B cell (primary cell): ENCODE data around the gene SNX24. TPM values are rescaled to one million over a fixed set of nuclear protein-coding genes. Genes with fewer than 3 reads are reported as not detected.
A peak's percentile ranks its signal among the peaks of the same experiment; 100 is the strongest.

Source experiments
- ATAC-seq: fragments of 200-7000 bp; cut with Tn5 transposase; one replicate; pipeline ENCODE4 v1.10.0; 2021; ENCODE audit warnings: low read depth, mild to moderate bottlenecking, moderate number of reproducible peaks, moderate library complexity
- CTCF ChIA-PET: fragments of 350-600 bp; sonication (Branson Sonifier 250); formaldehyde crosslinking; loops from one replicate; lab custom pipeline; 2021; ENCODE audit warnings: antibody characterized with exemption, inconsistent platforms; lab: Charles Lee
- POLR2A ChIA-PET: fragments of 350-600 bp; sonication (Branson Sonifier 250); formaldehyde crosslinking; loops from one replicate; lab custom pipeline; 2021; ENCODE audit warnings: antibody characterized with exemption; lab: Charles Lee
- DNase-seq: peaks from one replicate; pipeline ENCODE4 v3.0.0; 2013
- H2AFZ ChIP-seq: 2 replicates; pipeline ENCODE4 v1.6.1; 2012; ENCODE audit warnings: mild to moderate bottlenecking, low read depth, low read length; ENCODE audit not compliant: insufficient read depth, poor library complexity, severe bottlenecking
- H3K27ac ChIP-seq, 2 donors: 1 replicate in 1 of 2; 2 replicates in 1 of 2; pipeline ENCODE4 v1.5.1; 2012 to 2013; ENCODE audit warnings: low read length in 2 of 2, mild to moderate bottlenecking in 2 of 2, moderate library complexity in 1 of 2
- H3K27me3 ChIP-seq, 4 experiments: fragments of 200-600 bp in 1 of 4; sonication (generic) in 1 of 4; replicated peaks in 1 of 4; 1 replicate in 2 of 4; 2 replicates in 2 of 4; pipeline versions ENCODE4 v1.6.1 to v1.7.0; 2013 to 2016; ENCODE audit warnings: low read length in 3 of 4, mild to moderate bottlenecking in 2 of 4, mixed read lengths in 1 of 4, moderate library complexity in 1 of 4; ENCODE audit not compliant: insufficient read depth in 4 of 4, control insufficient read depth in 3 of 4; ENCODE audit errors: control extremely low read depth in 1 of 4
- H3K36me3 ChIP-seq, 2 experiments: replicated peaks in 1 of 2; 1 replicate in 1 of 2; 2 replicates in 1 of 2; pipeline versions ENCODE4 v1.6.1 to v1.7.1; 2013; ENCODE audit warnings: low read length in 1 of 2; ENCODE audit not compliant: insufficient read depth in 2 of 2, control insufficient read depth in 1 of 2; ENCODE audit errors: control extremely low read depth in 1 of 2, extremely low read depth in 1 of 2
- H3K4me1 ChIP-seq, 2 donors: fragments of 200-600 bp in 1 of 2; sonication (generic) in 1 of 2; 1 replicate in 1 of 2; 2 replicates in 1 of 2; pipeline versions ENCODE4 v1.5.1 to v1.6.1; 2013 to 2017; ENCODE audit warnings: low read length in 2 of 2; ENCODE audit not compliant: control insufficient read depth in 2 of 2, insufficient read depth in 2 of 2
- H3K4me2 ChIP-seq: replicated peaks from 2 replicates; pipeline ENCODE3; 2012; ENCODE audit warnings: mild to moderate bottlenecking, low read depth, low read length; ENCODE audit not compliant: poor library complexity, severe bottlenecking
- H3K4me3 ChIP-seq, 5 experiments: fragments of 200-600 bp in 1 of 5; sonication (generic) in 1 of 5; 1 replicate in 3 of 5; 2 replicates in 2 of 5; pipeline versions ENCODE4 v1.5.1 to v1.7.0; 2011 to 2016; ENCODE audit warnings: low read length in 4 of 5, mild to moderate bottlenecking in 4 of 5, low read depth in 2 of 5, control low read depth in 1 of 5, moderate library complexity in 1 of 5; ENCODE audit not compliant: insufficient read depth in 1 of 5; ENCODE audit errors: control extremely low read depth in 1 of 5, extremely low read depth in 1 of 5
- H3K79me2 ChIP-seq: fragments of 200-600 bp; sonication (generic); one replicate; pipeline ENCODE4 v1.6.0; 2016; ENCODE audit warnings: low read length; ENCODE audit not compliant: control insufficient read depth, insufficient read depth
- H3K9ac ChIP-seq: fragments of 200-600 bp; sonication (generic); 2 replicates; pipeline ENCODE4 v1.6.1; 2017; ENCODE audit warnings: mild to moderate bottlenecking, low read length, moderate library complexity
- H3K9me3 ChIP-seq, 3 donors: one replicate each; pipeline versions ENCODE4 v1.6.1 to v1.7.1; 2013; ENCODE audit warnings: low read length in 2 of 3; ENCODE audit not compliant: control insufficient read depth in 2 of 3, insufficient read depth in 1 of 3; ENCODE audit errors: control extremely low read depth in 1 of 3
- H4K20me1 ChIP-seq: 2 replicates; pipeline ENCODE4 v1.6.0; 2012; ENCODE audit warnings: mild to moderate bottlenecking, low read length; ENCODE audit not compliant: insufficient read depth, control insufficient read depth, poor library complexity, severe bottlenecking
- H3K27ac Mint-ChIP-seq: one replicate; pipeline ENCODE4 v1.8.0; 2021; ENCODE audit warnings: mixed read lengths
- H3K27me3 Mint-ChIP-seq: one replicate; pipeline ENCODE4 v1.8.0; 2021; ENCODE audit warnings: mixed read lengths
- H3K4me1 Mint-ChIP-seq: one replicate; pipeline ENCODE4 v1.8.0; 2021; ENCODE audit warnings: mixed read lengths
- H3K4me3 Mint-ChIP-seq: one replicate; pipeline ENCODE4 v1.8.0; 2021; ENCODE audit warnings: mixed read lengths
- H3K9me3 Mint-ChIP-seq: one replicate; pipeline ENCODE4 v1.8.0; 2022; ENCODE audit warnings: mixed read lengths; ENCODE audit not compliant: insufficient read depth
- EZH2 ChIP-seq: IDR thresholded peaks from 2 replicates; pipeline ENCODE4 v1.6.1; 2012; ENCODE audit warnings: borderline replicate concordance, low read depth, mild to moderate bottlenecking, moderate library complexity, low read length; ENCODE audit not compliant: insufficient read depth, poor library complexity, severe bottlenecking
- WGBS: methylation state at CpG from one replicate; pipeline ENCODE4 v1.1.5; 2013; ENCODE audit warnings: missing lambda C conversion rate; ENCODE audit not compliant: insufficient coverage; 5-methylcytosine and 5-hydroxymethylcytosine counted together
- intact Hi-C: fragments of 100-400 bp; cut with micrococcal nuclease; formaldehyde crosslinking; loops from one replicate; pipeline ENCODE4 v1.10.0; 2022
- polyA plus RNA-seq: library from polyadenylated mRNA; depleted of rRNA; stranded (reverse); fragments of >200 nt; gene quantifications from 2 replicates; pipeline ENCODE4 v1.2.3, GENCODE V29; 2012
- total RNA-seq, 2 donors: library from RNA; stranded (reverse); fragments of 120-200 nt in 1 of 2; gene quantifications; 1 replicate in 1 of 2; 2 replicates in 1 of 2; pipeline versions ENCODE4 v1.2.3 to v1.2.4, GENCODE V29; 2013 to 2022
- TF ChIP-seq, protein P1 (sequence below): fragments of 200-600 bp; IDR thresholded peaks from one replicate; pipeline ENCODE4 v1.8.0; 2022; ENCODE audit warnings: antibody characterized with exemption, mild to moderate bottlenecking

The SNX24 gene
- total and polyA plus RNA-seq, 2 donors (not counting 1 experiment from before 2014, with no cell fraction given) = 1.1 to 9.3 TPM

DNA sequence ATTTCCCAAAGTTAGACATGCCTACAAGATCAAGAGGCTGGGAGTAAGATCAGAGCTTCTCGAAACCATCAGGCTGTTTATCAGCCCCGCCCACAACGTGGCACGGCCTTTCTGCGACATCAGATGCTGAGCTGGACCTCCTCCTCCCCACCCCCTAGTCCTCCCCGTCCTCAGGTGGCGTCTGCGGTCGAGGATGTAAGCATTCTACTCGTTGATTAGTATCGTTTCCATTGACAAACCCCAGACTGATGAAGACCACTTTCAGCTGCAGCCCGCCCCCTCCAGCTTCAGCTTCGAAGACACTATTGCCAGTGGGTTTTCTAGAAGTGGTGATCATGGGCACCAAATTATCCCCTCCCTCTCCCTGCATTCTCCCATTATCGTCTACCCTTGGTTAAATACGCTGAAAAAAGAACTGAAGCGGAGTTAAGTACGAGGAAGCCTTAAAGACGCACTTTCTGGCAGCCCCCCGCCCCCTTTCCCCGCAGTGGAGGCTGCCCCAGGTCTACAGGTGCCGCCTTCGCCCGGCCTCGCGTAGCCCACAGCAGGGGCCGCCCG, 190.0 kb downstream of the SNX24 start:
- H3K4me1 Mint-ChIP-seq = peaks cover 12% of the 10 kb centered on the region
- DNase-seq (peak; percentile 52), ATAC-seq (peak; percentile 50)
- H3K9ac ChIP-seq = peak overlapping the region; percentile 69
- ChIA-PET POLR2A (no interaction called here), CTCF (interaction anchor here (0.8 kb wide), 1 partner anchor 575 kb away, joined by 3 read pairs; no protein-coding TSS in a partner anchor)
- no peaks in the 10 kb centered on the region for H4K20me1 ChIP-seq
- H3K4me3 ChIP-seq = peak overlapping the region; percentile 11 to 69 (median 53)
- peaks cover 0 to 13% (median 0%) of the 10 kb centered on the region in 3 donors for H3K9me3 ChIP-seq
- no peak overlapping the region for H3K27ac Mint-ChIP-seq
- H3K27me3 Mint-ChIP-seq = peaks cover 72% of the 10 kb centered on the region
- H2AFZ ChIP-seq = peak overlapping the region; percentile 77
- no peaks in the 10 kb centered on the region for H3K36me3 ChIP-seq
- under 1% methylated on average over 22 of the region's 27 CpGs for WGBS
- H3K27me3 ChIP-seq = peaks cover 2 to 64% (median 47%) of the 10 kb centered on the region in 4 experiments
- peak; percentile 77 for TF ChIP-seq EZH2
- TF ChIP-seq, protein P1, sequence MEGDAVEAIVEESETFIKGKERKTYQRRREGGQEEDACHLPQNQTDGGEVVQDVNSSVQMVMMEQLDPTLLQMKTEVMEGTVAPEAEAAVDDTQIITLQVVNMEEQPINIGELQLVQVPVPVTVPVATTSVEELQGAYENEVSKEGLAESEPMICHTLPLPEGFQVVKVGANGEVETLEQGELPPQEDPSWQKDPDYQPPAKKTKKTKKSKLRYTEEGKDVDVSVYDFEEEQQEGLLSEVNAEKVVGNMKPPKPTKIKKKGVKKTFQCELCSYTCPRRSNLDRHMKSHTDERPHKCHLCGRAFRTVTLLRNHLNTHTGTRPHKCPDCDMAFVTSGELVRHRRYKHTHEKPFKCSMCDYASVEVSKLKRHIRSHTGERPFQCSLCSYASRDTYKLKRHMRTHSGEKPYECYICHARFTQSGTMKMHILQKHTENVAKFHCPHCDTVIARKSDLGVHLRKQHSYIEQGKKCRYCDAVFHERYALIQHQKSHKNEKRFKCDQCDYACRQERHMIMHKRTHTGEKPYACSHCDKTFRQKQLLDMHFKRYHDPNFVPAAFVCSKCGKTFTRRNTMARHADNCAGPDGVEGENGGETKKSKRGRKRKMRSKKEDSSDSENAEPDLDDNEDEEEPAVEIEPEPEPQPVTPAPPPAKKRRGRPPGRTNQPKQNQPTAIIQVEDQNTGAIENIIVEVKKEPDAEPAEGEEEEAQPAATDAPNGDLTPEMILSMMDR = no peak
- no peaks in the 10 kb centered on the region for H3K79me2 ChIP-seq
- H3K4me2 ChIP-seq = peak overlapping the region; percentile 97
- no peaks in the 10 kb centered on the region for H3K9me3 Mint-ChIP-seq
- intact Hi-C loops = no loop called here
- peaks cover 19 to 22% of the 10 kb centered on the region in 2 donors for H3K4me1 ChIP-seq
- peak overlapping the region; percentile 91 for H3K4me3 Mint-ChIP-seq
- H3K27ac ChIP-seq = no peak overlapping the region

DNA sequence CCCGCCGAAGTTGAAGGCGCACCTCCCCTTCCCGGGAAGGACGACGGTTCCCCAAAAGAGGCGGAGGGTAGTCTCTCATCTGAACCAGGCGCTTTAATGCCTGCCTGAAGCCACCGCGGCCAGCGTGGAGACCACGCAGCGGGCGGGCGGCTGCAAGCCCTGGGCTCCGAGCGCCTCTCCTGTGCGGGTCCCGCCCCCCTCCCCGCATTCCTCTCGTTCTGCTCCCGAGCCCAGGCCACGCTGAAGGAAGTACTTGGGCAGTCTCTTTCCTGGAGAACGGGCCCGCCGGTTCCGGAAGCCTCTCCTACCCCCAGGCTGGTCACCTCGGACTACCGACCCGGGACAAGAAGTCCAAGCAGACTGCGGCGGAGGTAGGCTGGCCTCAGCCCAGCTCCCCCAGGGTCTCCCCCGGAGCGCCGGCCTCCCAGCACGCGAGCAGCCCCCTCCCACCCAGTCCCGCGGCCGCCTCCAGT, 190.5 kb downstream of the SNX24 start:
- Histone ChIP-seq H3K9me3 (peaks cover 0 to 13% (median 0%) of the 10 kb centered on the region in 3 donors), H4K20me1 (no peaks in the 10 kb centered on the region), H3K4me2 (peak overlapping the region; percentile 97), H3K4me1 (peaks cover 19 to 22% of the 10 kb centered on the region in 2 donors), H3K36me3 (no peaks in the 10 kb centered on the region), H3K27me3 (peaks cover 2 to 64% (median 46%) of the 10 kb centered on the region in 4 experiments), H3K79me2 (no peaks in the 10 kb centered on the region), H3K27ac (no peak overlapping the region), H3K9ac (peak overlapping the region; percentile 69), H3K4me3 (peak overlapping the region in 4 of 5 experiments; percentile 42 to 69 (median 58)), H2AFZ (peak overlapping the region; percentile 77)
- whole genome bisulfite sequencing = under 1% methylated on average over 39 of the region's 40 CpGs
- TF ChIP-seq EZH2 = no peak
- TF ChIP-seq, protein P1 = no peak
- POLR2A ChIA-PET = no interaction called here
- no peaks in the 10 kb centered on the region for H3K9me3 Mint-ChIP-seq
- peaks cover 67% of the 10 kb centered on the region for H3K27me3 Mint-ChIP-seq
- ATAC-seq (peak; percentile 29), DNase-seq (peak; percentile 36)
- H3K4me1 Mint-ChIP-seq = peaks cover 12% of the 10 kb centered on the region
- intact Hi-C loops = no loop called here
- CTCF ChIA-PET = interaction anchor here (0.8 kb wide), 1 partner anchor 575 kb away, joined by 3 read pairs; no protein-coding TSS in a partner anchor
- H3K27ac Mint-ChIP-seq = no peak overlapping the region
- peak overlapping the region; percentile 91 for H3K4me3 Mint-ChIP-seq
